ENCODE measurements around the gene TXNDC5. TPM values are rescaled to one million over a fixed set of nuclear protein-coding genes. Genes with fewer than 3 reads are reported as not detected.
"Not testable (repeated sequence)": the region's sequence is repeated elsewhere in the genome, so short reads cannot be mapped to it uniquely, and the experiment has no call there.

Gene TXNDC5
- total RNA-seq, 1 experiment from 2014 or later = 258 TPM

DNA sequence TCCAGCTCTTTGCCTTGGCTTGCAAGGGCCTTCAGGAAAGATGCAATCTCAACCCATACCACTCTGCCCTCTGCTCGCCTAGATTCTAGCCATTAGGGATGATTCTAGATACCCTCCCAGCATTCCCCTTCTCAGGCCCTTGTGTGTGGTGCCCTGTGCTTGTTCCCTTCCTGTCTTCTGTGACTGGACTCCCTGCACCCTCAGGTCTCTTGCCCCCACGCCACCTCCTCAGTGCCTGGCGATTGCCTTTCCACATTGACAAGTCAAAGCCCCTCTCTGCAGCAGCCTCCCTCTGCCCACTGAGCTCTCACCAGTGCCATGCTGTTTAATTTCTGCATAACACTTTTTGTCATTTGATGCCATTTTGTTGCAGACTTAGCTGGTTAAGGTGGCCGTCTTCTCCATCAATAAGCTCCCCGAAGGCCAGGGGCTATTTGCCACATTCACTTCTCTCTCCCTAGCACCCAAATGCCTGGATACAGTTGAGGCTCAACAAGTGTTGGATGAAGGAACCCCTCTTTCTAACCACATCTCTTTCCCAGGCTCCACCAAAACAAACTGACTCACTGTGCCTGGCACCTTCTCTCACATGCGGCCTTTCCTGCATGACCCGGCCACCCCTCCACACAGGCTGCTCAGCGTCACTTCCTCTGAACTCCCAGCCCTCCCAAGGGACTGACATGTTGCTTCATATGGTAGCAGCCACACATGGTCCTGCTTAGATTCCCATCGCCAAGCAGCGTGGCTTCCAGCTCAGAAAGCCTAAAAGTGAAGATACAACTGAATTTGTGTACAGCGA lies 4.6 kb upstream of the TXNDC5 start:
- DNase-seq (ENCODE audit: extremely low read depth, low read depth) = no peak

DNA sequence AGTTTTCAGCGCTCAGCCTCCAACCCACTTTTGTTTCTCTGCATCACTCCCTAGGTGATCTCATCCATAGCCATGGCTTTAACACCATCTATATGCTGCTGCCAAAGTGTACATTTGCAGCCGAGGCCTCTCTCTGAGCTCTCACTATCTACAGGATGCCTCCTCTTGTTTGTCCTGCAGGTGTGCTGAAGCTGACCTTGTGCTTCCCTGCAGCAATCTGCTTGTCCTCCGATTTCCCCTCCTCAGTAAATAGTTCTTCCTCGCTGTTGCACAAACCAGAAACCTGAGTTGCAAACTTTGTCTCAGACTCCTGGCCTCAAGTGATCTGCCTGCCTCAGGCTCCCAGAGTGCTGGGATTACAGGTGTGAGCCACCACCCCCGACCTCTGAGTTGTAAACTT lies 3.7 kb upstream of the TXNDC5 start:
- no peak for DNase-seq (ENCODE audit: extremely low read depth, low read depth)

DNA sequence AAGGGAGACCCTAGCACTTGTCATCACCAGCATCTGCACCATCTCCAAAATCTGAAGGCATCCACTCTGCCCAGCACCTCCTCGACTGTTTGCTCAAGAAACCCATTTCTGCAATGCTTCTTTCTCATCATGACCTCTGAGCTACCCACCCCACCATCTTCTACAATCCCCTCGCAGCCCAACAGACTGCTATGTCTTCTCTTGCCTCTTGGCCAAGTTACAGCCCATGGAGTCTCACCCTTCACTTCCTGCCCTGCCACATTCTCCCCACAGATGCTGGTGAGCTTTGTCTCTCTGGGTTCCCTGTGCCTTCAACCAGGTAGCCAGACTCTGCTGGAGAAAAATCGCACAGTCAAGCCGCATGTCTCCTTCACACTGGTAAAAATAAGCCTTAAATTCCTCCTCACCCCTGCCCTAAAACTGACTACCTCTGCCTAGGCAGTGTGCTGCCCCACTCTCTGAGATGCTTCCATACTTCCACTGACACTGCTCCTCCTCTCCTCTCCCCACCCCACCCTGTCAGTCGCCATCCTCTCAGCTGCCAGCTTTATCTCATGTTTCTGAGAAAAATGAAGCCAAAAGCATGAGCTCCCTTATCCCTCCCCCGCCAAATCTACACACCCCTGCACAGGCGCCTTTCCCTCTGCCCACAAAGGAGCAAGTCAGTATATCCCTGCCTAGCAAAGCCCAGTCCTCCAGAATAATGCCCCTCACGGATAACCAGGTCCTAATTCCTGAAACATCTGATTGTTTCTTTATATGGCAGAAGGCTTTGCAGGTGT lies 2.3 kb upstream of the TXNDC5 start:
- DNase-seq (ENCODE audit: extremely low read depth, low read depth) = no peak

DNA sequence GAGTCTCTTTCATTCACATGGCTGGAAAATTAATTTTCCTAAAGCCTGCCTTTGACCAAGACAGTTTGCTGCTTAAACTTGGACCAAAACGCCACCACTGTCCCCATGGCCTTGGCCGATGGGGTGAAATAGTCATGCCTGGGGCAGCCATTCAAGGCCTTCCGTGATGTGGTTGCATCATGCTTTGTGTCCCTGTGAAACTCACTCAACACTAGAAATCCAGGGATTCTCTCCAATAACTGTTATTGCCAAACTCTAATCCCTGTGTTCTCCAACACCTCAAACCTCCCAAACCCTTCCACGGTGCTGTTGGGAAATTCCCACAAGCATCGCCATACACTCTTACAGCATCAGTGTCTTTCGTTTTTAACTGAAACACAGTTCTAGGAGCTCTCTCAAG lies 1.4 kb upstream of the TXNDC5 start:
- no peak for DNase-seq (ENCODE audit: extremely low read depth, low read depth)

DNA sequence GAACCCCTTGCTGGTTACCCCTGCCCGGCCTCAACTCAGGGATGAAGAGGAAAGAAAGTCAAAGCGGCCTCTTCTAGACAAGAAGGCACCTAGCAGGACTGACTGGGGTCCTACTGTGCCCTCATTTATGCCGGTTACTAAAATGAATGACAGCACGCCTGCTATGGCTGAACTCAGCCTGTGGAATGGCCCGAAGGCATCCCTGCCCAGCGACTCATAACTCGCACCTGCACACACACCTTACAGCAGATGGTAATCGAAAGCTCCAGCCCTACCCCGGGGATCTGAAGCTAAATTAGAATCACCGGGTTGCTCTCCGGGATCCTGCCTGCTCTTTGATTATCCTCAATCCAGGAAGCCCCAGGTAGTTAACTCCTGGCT lies 747 bp upstream of the TXNDC5 start:
- no peak for DNase-seq (ENCODE audit: extremely low read depth, low read depth)

- no peak for DNase-seq (ENCODE audit: extremely low read depth, low read depth)
Measured at GRCh38 chr6:7910298-7910653, 312 bp downstream of the TXNDC5 start.

DNA sequence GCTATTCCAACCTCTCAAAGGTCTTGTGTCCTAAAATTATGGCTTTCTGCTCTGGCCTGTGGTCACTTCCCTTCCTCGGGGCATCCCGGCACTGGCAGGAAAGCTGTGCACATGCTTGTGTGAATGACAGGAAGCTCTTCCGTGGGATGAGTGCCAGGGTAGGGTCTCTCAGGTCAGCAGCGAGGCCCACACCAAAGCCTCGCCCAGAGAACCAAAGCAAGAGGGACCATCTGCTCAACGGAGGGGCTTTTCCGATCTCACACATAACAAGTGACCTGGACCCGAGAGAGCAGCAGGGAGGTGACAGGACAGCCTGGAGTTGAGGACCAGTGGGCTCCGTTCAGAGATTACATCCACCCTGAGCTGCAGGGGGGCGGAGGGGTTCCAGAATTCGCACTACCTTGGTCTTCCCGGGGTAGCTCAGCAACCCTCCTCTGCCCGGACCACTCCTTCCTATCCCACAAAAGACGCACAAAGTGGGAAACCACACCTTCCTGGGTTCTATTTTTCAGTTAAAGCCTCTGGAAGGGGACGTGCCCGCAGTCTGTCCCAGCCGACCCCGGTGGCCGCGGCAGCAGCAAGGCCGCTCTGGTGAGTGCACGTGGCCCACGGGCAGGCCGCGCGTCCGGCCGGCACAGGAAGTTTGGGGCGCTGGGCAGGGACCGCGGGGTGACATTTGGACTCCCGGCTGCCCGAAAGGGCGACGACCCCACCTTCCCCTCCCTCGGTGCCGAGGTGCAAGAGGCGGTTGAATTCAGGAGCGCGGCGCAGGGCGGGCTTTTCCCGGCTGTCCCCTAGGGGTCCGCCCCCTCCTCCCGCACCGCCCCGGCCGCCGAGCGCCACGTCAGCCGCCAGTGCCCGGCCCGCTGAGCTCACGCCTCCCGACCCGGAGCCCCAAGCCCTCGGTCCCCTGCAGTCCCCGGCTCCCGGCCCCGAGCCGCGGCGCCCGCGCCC lies 988 bp downstream of the TXNDC5 start:
- no peak for DNase-seq (ENCODE audit: extremely low read depth, low read depth)

- no peak for DNase-seq (ENCODE audit: extremely low read depth, low read depth)
Measured at GRCh38 chr6:7907159-7907558, 3.4 kb downstream of the TXNDC5 start.

- DNase-seq (ENCODE audit: extremely low read depth, low read depth) = no peak
Measured at GRCh38 chr6:7906741-7907140, 3.8 kb downstream of the TXNDC5 start.

GRCh38 chr6:7905416-7905815 lies 5.2 kb downstream of the TXNDC5 start:
- no peak for DNase-seq (ENCODE audit: extremely low read depth, low read depth)

DNA sequence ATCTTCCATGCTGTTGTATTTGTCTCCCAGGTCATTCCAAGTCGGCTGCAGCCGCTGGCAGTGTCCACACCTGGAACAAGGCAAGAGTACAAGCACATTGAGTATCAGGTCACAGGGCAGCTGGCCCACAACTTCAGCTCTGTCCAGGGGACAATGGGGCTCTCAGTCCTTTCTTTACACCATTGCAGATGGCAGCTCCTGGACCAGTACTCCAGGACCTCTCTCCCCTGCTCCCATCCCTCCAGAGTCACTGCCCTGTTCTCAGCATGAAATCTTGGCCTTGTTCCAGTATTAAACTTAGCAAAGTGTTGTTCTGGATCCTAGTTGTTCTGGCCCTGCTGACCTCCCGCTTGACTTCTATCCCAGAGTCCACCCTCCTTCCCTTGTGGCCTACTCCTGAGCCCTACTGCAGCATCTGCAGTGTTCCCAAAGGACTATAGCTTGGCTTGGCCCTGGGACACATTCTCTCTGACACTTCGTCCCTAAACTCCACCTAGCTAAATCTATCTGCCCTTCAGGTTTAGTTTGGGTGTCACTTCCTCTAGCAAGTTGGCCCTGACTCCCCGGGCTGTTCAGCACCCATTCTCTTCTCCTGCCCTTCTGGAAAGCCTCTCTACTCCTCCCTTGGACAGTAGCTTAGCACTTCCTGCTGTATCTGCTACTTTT lies 5.8 kb downstream of the TXNDC5 start:
- no peak for DNase-seq (ENCODE audit: extremely low read depth, low read depth)

- no peak for DNase-seq (ENCODE audit: extremely low read depth, low read depth)
Measured at GRCh38 chr6:7903673-7904072, 6.9 kb downstream of the TXNDC5 start.

- no peak for DNase-seq (ENCODE audit: extremely low read depth, low read depth)
Measured at GRCh38 chr6:7902867-7903266, 7.7 kb downstream of the TXNDC5 start.

- no peak for DNase-seq (ENCODE audit: extremely low read depth, low read depth)
Measured at GRCh38 chr6:7902221-7902620, 8.4 kb downstream of the TXNDC5 start.

GRCh38 chr6:7901780-7902179 lies 8.8 kb downstream of the TXNDC5 start:
- DNase-seq (ENCODE audit: extremely low read depth, low read depth) = no peak

DNA sequence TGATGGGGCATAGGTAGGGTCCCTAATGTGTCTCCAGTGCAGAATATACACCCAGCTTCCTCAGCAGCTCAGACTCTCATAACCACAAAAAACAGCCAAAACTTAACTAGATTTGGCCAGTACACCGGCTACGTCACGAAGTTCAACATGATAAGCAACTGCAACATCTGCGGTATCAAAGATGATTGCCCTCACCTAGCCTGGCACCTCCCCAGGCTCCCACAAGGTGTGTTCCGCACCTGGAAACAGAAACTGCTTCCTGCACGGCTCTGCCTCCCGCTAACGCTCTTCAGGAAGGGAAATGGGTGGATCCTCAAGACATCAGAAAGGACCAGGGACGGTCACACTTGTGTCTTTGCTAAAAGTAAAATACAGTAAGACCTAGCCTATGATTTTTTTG lies 9.5 kb downstream of the TXNDC5 start:
- DNase-seq (ENCODE audit: extremely low read depth, low read depth) = no peak

- no peak for DNase-seq (ENCODE audit: extremely low read depth, low read depth)
Measured at GRCh38 chr6:7900621-7901020, 10.0 kb downstream of the TXNDC5 start.

DNA sequence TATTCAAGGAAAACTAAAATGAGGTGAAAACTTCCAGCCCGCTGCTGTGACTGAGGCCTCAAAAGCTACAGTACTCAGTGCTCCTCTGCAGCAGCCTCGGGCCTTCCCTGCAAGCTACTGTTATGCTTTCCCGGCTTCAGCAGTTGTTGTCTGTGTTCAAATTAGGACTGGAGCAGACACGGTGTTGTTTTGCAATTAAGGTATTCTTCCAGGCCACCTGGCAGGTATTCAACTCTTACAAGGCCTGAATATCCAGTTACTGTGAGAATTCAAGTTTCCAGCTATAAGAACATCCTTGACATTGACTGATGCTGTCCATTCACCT lies 10.7 kb downstream of the TXNDC5 start:
- DNase-seq (ENCODE audit: extremely low read depth, low read depth) = no peak

- DNase-seq (ENCODE audit: extremely low read depth, low read depth) = no peak
Measured at GRCh38 chr6:7899101-7899888, 11.3 kb downstream of the TXNDC5 start.

- not testable (repeated sequence) for DNase-seq (ENCODE audit: extremely low read depth, low read depth)
Measured at GRCh38 chr6:7898193-7898586, 12.4 kb downstream of the TXNDC5 start.

Data from NCI-H460 (cell line).